Left kidney (tissue), 2 donors: Measurements from ENCODE around the gene HERPUD1. TPM values are rescaled to one million over a fixed set of nuclear protein-coding genes. Genes with fewer than 3 reads are reported as not detected.

Source experiments
- DNase-seq: peaks from one replicate; pipeline ENCODE4 v3.0.0-alpha.2; 2013
- polyA plus RNA-seq: library from polyadenylated mRNA; unstranded; fragments of 120-200 nt; gene quantifications from one replicate; pipeline ENCODE4 v1.2.1, GENCODE V29; 2013; ENCODE audit not compliant: insufficient read length

HERPUD1 gene
- polyA plus RNA-seq, 1 donor: 117 TPM

- DNase-seq: no peak
These were observed 62.4 kb downstream of the HERPUD1 start for GRCh38 chr16:56994311-56994710.

Other genes starting within 250 kb of the HERPUD1 start
- 36.2 TPM for gene MT1X, start 249.7 kb upstream of the HERPUD1 start, polyA plus RNA-seq
- gene NUP93, start 202.0 kb upstream of the HERPUD1 start, polyA plus RNA-seq: 101 TPM
- gene SLC12A3, start 66.9 kb upstream of the HERPUD1 start, polyA plus RNA-seq: 26.3 TPM
- 10.2 TPM for gene CETP, start 29.8 kb downstream of the HERPUD1 start, polyA plus RNA-seq
- 5.3 TPM for gene NLRC5, start 57.4 kb downstream of the HERPUD1 start, polyA plus RNA-seq
- gene CPNE2, start 160.4 kb downstream of the HERPUD1 start, polyA plus RNA-seq: 27.4 TPM